ENCODE data around the gene CPXCR1.
"Not testable (repeated sequence)": the region's sequence is repeated elsewhere in the genome, so short reads cannot be mapped to it uniquely, and the experiment has no call there.

CPXCR1 gene

DNA sequence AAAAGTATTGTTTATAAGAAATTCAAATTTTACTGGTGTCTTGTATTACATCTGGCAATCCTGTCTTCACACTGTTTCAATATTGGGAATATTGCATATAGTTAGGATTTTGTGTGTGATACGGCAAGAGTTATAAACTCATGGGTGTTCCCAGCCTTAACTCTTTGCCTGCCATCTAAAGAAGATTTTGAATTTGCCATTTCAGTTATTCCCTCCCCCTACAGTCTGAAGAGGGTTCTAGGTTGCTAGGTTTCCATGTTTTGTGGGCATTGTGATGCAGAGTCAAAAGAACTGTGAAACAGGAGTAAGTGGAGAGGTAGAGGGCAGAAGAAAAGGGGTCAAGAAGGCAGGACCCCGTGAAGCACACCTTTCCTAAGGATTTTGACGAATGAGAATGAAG lies at the start of gene CPXCR1:
Gene CPXCR1 (plus strand): TSS at position 301 of the 400 bp plus-strand sequence. CDS start 6,190 bp downstream, outside the sequence.
- no peak for DNase-seq (ENCODE audit: low read depth)

- no peak for DNase-seq (ENCODE audit: low read depth)
These were observed 11.2 kb upstream of the CPXCR1 start for GRCh38 chrX:88735835-88736234.

GRCh38 chrX:88746215-88746614 lies 810 bp upstream of the CPXCR1 start:
- not testable (repeated sequence) for DNase-seq (ENCODE audit: low read depth)

DNA sequence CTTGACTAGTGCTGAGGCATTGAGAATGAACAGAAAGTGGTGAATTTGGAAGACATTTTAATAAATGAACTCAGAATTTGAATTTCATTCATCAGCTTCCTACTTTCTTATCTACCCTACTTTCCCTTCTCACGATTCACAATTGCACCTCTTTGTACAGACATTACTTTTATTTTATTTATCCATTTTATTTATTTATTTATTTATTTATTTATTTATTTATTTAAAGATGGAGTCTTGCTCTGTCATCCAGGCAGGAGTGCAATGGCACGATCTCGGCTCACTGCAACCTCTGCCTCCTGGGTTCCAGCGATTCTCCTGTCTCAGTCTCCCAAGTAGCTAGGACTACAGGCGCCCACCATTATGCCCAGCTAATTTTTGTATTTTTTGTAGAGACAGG lies 5.3 kb downstream of the CPXCR1 start:
- DNase-seq (ENCODE audit: low read depth): not testable (repeated sequence)

DNA sequence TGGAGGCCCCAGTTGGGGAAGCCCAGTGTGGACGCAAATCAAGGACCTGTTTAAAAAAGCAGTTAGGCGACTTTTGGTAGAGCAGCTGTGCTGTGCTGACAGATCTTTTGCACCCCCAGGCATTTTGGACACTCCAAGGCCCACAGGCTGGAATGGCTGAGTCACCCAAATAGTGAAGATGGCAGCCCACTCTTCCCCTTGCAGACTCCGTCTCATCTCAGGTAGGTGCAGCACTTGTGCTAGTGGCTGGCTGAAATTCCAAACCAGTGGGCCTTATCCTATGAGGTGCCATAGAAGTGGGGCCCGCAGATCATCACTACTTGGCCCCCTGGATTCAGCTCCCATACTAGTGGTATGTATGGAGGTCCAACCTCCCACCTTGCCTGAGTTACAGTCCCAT lies 42.8 kb downstream of the CPXCR1 start:
- no peak for DNase-seq (ENCODE audit: low read depth)
